ENCODE data around the gene RAPGEF1.

DNA sequence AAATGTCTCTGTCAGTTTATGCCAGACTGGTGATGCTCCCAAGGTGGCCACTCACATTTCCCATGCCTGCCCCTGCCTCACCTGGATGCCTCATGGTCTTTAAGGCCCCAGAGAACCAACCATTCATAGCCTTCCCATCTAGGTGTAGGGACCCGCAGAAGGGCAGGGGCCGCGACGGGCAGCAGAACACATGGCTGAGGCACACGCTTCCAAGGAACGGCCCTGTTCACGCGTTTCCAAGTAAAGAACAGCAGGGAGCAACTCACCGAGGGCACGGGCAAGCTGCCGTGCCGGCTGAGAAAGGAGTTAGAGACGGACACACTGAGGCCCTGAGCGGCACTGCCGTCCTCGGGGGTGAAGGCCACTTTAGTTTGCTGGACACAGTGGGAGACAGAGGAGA is 121.1 kb downstream of the RAPGEF1 start:
- TF ChIP-seq POLR2A (IDR thresholded peaks at IDR 0.05) (no peak), EP300 (IDR thresholded peaks at IDR 0.05) (no peak)
- TF ChIP-seq, protein P1, sequence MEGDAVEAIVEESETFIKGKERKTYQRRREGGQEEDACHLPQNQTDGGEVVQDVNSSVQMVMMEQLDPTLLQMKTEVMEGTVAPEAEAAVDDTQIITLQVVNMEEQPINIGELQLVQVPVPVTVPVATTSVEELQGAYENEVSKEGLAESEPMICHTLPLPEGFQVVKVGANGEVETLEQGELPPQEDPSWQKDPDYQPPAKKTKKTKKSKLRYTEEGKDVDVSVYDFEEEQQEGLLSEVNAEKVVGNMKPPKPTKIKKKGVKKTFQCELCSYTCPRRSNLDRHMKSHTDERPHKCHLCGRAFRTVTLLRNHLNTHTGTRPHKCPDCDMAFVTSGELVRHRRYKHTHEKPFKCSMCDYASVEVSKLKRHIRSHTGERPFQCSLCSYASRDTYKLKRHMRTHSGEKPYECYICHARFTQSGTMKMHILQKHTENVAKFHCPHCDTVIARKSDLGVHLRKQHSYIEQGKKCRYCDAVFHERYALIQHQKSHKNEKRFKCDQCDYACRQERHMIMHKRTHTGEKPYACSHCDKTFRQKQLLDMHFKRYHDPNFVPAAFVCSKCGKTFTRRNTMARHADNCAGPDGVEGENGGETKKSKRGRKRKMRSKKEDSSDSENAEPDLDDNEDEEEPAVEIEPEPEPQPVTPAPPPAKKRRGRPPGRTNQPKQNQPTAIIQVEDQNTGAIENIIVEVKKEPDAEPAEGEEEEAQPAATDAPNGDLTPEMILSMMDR (IDR thresholded peaks at IDR 0.05): no peak

All from ovary (tissue), 3 donors.